ENCODE measurements around the gene CYLC2.

Gene CYLC2

GRCh38 chr9:103041961-103042360, 46.8 kb downstream of the CYLC2 start:
- H3K27ac ChIP-seq (ENCODE audit: low read length), result no peak overlapping the region
- no peak for TF ChIP-seq EZH2 (optimal IDR thresholded peaks at IDR 0.05; ENCODE audit: low read depth, low read length)
- no peak for TF ChIP-seq EZH2phosphoT487 (IDR thresholded peaks at IDR 0.05; ENCODE audit: low read length)
- no peaks in the 10 kb centered on the region for H3K9me3 ChIP-seq (replicated peaks; ENCODE audit: insufficient read depth, low read length)
- H3K9me2 ChIP-seq (replicated peaks; ENCODE audit: insufficient read depth, low read length), result no peaks in the 10 kb centered on the region
- no peak for DNase-seq
- no peaks in the 10 kb centered on the region for H3F3A ChIP-seq (ENCODE audit: insufficient read depth, low read length)
- no peaks in the 10 kb centered on the region for H4K20me1 ChIP-seq (ENCODE audit: insufficient read depth, low read length)
- no peaks in the 10 kb centered on the region for H3K36me3 ChIP-seq (replicated peaks; ENCODE audit: insufficient read depth, low read length)
- no peak overlapping the region for H3K4me3 ChIP-seq (ENCODE audit: low read length)
- no peak overlapping the region for H3K9ac ChIP-seq (ENCODE audit: low read length)
- no peaks in the 10 kb centered on the region for H3K4me1 ChIP-seq (ENCODE audit: low read length)
- H3K27me3 ChIP-seq (replicated peaks; ENCODE audit: insufficient read depth, low read length), result no peaks in the 10 kb centered on the region
- H3K79me2 ChIP-seq (ENCODE audit: low read length), result no peaks in the 10 kb centered on the region
- H2AFZ ChIP-seq (ENCODE audit: low read length), result no peak overlapping the region
- no peak overlapping the region for H3K4me2 ChIP-seq (ENCODE audit: low read depth, low read length)
